NCI-H446 (cell line): Measurements from ENCODE around the gene NEU1.
"Not testable (repeated sequence)": the region's sequence is repeated elsewhere in the genome, so short reads cannot be mapped to it uniquely, and the experiment has no call there.

Experiments
- DNase-seq, 2 experiments: peaks; one replicate each; lab custom pipeline; 2025; lab: John Stamatoyannopoulos, UW

Gene NEU1

DNA sequence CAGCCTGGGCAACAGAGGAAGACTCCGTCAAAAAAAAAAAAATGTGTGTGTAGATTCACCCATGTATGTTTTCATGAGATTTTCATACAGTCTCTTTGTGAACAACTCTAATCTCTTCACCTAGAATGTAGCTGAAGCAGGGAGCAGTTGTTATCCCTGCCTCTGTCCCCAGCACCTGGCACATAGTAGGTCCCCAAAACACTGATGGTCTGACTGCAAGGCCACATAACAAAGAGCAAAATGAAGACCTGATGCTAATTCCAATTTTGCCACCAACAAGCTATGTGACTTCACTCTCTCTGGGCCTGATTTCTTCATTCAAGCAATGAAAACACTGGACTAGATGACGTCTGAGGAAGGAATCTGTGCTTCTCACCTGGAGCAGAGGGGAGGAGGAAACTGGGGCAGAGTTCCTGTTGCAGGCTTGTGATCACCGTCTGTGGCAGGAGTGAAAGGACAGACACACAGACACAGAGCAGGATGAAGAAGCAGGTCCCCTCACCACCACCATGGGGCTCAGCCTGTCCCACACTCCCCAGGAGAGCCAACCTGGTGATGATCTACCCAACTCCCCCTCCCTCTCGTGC is 11.6 kb upstream of the NEU1 start:
- DNase-seq, result no peak

DNA sequence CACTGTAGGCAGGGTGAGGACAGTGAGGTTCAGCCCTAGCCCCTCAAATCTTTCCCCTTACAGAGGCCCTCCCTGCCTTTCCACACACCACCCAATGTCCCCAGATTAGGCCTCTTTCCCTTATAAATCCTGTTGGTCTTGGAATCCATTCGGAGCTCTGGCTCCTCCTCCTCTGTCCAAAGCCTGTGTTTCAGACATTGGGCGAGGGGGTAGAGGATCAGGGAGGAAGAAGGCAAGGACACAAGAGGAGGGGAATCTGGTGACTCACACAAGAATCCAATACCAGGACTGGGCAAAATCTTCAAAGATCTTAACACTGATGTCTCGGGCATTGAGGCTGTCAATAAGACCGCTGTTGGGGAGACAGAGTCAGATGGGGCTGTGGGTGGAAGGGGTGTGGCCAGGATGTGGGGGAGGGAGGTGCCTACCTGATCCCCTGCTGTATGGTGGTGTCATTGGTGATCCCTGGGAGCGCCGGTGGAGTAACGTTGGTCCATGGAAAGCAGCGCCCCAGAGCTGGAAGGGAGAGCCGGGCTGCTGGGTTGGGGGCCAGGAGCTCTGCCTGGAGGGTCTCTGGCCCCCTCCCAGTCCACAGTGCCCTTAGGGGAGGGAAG is 8.5 kb upstream of the NEU1 start:
- DNase-seq, result no peak

DNA sequence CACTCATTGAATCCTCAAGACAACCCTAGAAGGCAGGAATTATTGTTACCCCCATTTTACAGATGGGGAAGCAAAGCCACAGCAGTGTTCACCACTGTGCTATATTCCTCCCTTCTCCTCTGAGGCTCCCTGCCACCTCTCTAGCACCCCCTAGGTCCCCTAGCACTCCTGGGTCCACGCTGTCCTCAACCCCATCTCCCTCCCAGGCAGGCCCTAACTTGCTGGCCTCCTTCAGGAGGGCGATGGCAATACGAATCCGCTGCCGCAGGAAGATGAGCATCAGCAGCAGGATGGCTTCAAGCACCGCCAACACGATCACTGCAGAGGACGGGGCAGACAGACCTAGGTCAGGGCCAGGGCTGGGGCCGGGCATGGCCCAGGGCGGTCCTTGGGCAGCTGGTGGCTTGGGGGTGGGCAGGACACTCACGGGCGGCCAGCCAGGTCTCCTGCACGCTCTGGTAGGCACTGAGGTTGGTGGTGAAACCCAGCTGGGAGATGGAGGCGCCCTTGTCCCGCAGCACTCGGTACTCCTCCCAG is 7.8 kb upstream of the NEU1 start:
- DNase-seq, result no peak

DNA sequence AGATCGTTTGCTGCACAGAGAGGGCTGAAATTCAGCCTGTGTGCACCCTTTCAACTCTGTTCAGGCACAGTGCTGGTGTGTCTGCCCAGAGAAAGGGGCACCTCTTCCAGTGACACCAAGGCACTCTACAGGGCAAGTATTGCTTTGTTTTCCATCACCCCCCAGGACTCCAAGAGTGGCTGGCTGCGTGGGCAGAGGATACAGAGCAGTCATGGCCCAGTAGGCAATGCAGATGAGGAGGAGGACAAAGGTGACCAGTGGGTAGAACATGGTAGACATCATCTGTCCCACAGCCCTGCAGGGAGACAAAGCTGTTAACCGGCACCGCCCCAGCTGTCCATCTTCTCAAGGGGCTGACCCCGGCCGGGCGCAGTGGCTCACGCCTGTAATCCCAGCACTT is 6.7 kb upstream of the NEU1 start:
- no peak for DNase-seq

GRCh38 chr6:31868658-31868971 is 6.0 kb upstream of the NEU1 start:
- not testable (repeated sequence) for DNase-seq

DNA sequence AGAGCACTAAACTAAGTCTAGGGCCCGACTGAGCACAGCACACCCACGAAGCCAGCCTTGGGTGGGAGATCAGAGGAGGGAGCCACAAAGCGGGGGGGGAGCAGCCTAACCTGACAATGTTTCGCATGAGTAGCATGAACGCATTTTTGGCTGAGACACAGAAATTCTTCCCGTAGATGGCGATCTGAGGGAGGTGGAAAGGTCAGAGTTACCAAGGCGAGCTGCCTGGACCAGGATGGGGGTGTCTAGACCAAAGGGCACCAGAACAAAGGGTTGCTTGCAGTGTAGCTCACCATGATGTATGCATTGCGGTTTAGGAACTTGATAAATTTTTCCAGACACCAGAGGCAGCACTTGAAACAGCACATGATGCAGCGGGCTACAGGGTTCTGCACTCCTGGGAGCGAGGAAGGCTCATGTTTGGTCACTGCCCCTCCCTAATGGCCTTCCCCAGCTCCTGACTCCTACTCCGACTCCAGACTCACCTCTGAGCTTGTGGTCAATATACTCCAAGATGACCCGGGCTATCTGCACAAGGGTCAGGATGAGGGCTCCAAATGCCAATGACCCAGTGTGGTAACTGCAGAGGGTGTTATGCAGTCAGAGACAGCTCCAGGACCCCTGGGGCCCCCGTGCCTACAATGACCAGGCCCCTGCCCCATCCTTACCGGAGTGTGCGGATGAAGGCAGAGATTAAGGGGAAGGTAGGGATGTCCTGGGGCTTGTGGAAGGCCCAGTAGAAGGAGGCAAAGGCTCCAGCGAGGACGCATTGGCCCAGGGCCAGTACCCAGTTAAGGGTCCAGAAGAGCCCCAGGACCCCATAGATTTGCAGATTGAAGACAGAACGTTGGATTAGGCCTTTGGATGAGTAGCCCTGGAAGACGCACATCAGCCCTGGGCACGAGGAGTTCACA is 2.8 kb upstream of the NEU1 start:
- DNase-seq, result no peak

DNA sequence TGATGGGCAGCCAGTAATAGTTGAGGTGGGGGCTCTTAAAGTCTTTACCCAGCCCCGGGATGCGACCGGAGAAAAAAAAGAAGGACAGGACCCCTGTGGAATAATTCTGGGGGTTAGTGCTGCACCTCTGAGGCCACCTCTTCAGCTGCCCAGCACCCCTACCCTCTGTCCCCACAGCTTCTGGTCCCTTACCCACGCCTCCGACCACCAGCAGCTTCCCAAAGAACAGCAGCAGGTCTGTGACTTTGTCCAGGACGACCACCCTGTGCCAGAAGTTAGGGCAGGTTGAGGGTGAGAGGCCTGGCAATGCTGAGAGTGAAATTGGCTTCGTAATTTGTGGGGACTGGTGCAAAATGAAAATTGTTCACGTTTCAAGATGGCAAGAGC is 2.2 kb upstream of the NEU1 start:
- no peak for DNase-seq

GRCh38 chr6:31864123-31864562 is 1.5 kb upstream of the NEU1 start:
- not testable (repeated sequence) for DNase-seq

DNA sequence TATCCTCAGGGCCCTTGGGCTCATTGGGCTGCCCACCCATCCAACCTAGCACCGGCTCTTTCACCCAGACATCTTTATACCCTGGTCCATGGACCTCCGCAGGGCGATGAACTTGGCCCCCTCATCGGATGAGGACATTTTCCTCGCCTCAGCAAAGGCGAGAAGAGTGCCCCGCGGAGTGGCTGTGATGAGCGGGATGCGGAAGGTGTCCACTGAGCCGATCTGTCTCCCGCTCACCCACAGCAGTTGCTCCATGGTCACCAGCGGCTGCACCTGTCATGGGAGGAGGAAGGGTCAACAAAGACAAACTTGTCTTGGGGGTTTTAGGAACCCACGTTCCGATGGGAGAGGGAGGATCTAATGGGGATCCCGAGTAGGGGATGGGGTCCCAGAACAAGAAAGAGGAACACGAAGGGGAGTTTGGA is 690 bp downstream of the NEU1 start:
- no peak for DNase-seq

GRCh38 chr6:31861150-31861549 is 1.5 kb downstream of the NEU1 start:
- DNase-seq, result no peak

GRCh38 chr6:31860349-31860748 is 2.3 kb downstream of the NEU1 start:
- no peak for DNase-seq

GRCh38 chr6:31859923-31860322 is 2.7 kb downstream of the NEU1 start:
- no peak for DNase-seq

DNA sequence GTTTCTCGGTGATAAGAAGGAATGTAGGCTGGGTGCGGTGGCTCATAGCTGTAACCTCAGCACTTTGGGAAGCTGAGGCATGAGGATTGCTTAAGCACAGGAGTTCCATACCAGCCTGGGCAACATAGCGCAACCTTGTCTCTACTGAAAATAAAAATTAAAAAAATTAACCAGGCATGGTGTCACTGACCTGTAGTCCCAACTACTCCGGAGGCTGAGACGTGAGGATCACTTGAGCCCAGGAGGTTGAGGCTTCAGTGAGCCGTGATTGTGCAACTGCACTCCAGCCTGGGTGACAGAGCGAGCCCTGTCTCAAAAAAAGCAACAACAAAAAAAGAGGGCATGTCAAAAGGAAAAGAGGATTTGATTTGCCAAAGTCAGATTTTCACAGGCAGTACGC is 3.9 kb downstream of the NEU1 start:
- no peak for DNase-seq

- DNase-seq, result not testable (repeated sequence)
Observed at GRCh38 chr6:31857774-31858173, 4.8 kb downstream of the NEU1 start.

GRCh38 chr6:31851980-31852718 is 10.5 kb downstream of the NEU1 start:
- DNase-seq, result not testable (repeated sequence)

- DNase-seq, result no peak
Observed at GRCh38 chr6:31851485-31851832, 11.2 kb downstream of the NEU1 start.

DNA sequence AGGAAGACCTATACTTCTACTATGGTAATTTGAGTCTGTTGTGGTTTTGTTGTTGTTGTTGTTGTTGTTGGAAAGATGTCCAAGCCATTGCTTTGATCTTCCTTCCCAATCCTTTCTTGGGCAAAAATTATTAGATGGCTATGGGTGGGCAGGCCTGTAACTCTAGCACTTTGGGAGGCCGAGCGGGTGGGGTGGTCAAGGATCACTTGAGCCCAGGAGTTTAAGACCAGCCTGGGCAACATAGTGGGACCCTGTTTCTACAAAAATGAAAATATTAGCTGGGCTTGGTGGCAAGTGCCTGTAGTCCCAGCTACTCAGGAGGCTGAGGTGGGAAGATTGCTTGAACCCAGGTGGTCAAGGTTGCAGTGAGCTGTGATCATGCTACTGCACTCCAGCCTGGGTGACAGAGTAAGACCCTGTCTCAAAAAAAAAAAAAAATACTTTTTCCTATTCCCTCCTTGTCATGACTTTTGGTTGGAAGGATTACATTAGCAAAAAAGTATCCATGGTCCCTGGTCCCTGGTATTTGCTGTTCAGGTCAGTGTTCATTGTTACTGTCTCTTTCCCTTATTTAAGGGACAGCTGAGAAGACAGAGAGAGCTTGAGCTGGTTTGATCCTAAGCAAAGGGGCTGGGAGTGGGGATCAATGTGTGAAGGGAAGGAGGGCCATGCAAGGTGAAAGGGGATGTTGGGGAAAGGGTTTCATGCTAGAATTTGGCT is 11.7 kb downstream of the NEU1 start:
- no peak for DNase-seq

DNA sequence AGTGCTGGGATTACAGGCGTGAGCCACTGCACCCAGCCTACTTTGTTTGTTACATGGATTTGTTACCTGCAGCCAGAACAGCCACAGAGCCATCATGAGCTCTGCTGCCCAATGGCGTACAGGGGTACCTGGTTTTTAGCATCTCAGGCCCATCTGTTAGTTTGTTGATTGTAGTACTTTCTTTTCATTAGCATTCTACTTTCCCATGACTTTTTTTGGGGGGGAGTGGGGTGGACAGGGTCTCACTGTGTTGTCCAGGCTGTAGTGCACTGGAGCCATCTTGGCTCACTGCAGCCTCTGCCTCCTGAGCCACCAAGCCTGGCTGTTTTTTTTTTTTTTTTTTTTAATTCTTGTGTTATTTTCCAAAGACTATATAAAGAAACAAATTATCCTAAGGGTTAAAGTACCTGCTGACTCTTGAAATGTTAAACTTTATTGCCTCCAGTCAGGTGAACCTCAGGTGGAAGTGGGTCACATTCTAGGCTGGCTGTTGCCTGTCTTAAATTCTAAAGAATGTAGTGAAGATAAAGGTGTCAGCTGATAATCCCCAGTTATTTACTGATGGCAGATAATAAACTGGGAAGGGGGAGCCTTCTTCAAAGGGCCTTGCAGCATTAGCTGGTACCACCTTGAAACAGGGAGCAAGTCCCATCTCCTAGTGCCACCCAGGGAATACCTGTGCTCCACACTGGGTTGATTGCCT is 15.2 kb downstream of the NEU1 start:
- DNase-seq, result no peak

DNA sequence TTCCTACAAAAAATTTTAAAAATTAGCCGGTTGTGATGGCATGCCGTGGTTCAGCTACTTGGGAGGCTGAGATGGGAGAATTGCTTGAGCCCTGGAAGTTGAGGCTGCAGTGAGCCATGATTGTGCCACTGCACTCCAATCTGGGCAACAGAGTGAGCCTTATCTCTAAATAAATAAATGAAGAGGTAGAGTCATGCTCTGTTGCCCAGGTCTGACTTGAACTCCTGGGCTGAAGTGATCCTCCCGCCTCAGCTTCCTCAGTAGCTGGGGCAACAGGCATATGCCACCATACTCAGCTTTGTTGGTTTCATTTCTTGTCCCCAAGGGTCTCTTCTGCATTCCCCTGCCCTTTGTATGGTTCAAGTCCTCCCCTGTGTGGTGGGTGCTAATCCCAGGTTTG is 18.1 kb downstream of the NEU1 start:
- no peak for DNase-seq

DNA sequence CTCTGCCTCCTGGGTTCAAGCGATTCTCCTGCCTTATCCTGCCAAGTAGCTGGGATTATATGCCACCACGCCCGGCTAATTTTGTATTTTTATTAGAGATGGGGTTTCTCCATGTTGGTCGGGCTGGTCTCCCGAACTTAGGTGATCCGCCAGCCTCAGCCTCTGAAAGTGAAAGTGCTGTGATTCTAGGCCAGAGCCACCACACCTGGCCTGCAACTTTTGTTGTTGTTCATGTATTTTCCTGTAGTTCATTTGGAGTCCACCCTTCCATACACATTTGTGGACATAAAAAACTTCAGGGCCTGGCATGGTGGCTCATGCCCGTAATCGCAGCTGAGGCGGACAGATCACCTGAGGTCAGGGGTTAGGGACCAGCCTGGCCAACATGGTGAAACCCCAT is 20.6 kb downstream of the NEU1 start:
- no peak for DNase-seq

- not testable (repeated sequence) for DNase-seq
Observed at GRCh38 chr6:31839779-31840126, 22.9 kb downstream of the NEU1 start.
